PFSK-1 (cell line): Measurements from ENCODE around the gene ART4.

ENCODE experiments used
- FOXP2 ChIP-seq: optimal IDR thresholded peaks from 2 replicates; pipeline ENCODE3; 2011; ENCODE audit warnings: borderline replicate concordance, control low read depth, inconsistent platforms; ENCODE audit not compliant: insufficient read depth; ENCODE audit errors: extremely low read length, extremely low read depth
- POLR2AphosphoS5 ChIP-seq: IDR thresholded peaks from 2 replicates; pipeline ENCODE4 v1.6.1; 2012; ENCODE audit warnings: low read depth, mild to moderate bottlenecking, control low read depth, low read length, moderate library complexity
- SIN3A ChIP-seq: IDR thresholded peaks from 2 replicates; pipeline ENCODE4 v1.6.1; 2012; ENCODE audit warnings: mild to moderate bottlenecking, low read length, moderate library complexity, borderline replicate concordance; ENCODE audit not compliant: insufficient read depth
- TAF1 ChIP-seq: IDR thresholded peaks from 2 replicates; pipeline ENCODE4 v1.6.1; 2012; ENCODE audit warnings: low read length, control low read depth, borderline replicate concordance; ENCODE audit not compliant: insufficient read depth
- TF ChIP-seq, protein P1 (sequence below), 2 experiments: IDR thresholded peaks; 2 replicates each; pipeline versions ENCODE4 v1.6.1 to v1.8.0; 2011 to 2012; ENCODE audit warnings: low read depth in 2 of 2, low read length in 2 of 2, control low read depth in 1 of 2, inconsistent platforms in 1 of 2, mild to moderate bottlenecking in 1 of 2, moderate library complexity in 1 of 2; ENCODE audit not compliant: insufficient read depth in 1 of 2

ART4 gene

GRCh38 chr12:14885718-14886221, 42.4 kb upstream of the ART4 start, which contains the start of gene MGP:
MGP (minus strand) TSS chr12:14885854; CDS start chr12:14885791, 63 bp downstream.
- TF ChIP-seq TAF1 = peak; percentile 91; the same call in 1 of the 2 replicates
- TF ChIP-seq, protein P1, sequence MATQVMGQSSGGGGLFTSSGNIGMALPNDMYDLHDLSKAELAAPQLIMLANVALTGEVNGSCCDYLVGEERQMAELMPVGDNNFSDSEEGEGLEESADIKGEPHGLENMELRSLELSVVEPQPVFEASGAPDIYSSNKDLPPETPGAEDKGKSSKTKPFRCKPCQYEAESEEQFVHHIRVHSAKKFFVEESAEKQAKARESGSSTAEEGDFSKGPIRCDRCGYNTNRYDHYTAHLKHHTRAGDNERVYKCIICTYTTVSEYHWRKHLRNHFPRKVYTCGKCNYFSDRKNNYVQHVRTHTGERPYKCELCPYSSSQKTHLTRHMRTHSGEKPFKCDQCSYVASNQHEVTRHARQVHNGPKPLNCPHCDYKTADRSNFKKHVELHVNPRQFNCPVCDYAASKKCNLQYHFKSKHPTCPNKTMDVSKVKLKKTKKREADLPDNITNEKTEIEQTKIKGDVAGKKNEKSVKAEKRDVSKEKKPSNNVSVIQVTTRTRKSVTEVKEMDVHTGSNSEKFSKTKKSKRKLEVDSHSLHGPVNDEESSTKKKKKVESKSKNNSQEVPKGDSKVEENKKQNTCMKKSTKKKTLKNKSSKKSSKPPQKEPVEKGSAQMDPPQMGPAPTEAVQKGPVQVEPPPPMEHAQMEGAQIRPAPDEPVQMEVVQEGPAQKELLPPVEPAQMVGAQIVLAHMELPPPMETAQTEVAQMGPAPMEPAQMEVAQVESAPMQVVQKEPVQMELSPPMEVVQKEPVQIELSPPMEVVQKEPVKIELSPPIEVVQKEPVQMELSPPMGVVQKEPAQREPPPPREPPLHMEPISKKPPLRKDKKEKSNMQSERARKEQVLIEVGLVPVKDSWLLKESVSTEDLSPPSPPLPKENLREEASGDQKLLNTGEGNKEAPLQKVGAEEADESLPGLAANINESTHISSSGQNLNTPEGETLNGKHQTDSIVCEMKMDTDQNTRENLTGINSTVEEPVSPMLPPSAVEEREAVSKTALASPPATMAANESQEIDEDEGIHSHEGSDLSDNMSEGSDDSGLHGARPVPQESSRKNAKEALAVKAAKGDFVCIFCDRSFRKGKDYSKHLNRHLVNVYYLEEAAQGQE (IDR thresholded peaks at IDR 0.05; ENCODE audit: insufficient read depth in 1 of 2, low read depth in 2 of 2, low read length in 2 of 2) = peak in 1 of 2 experiments; percentile 50; a peak in 2 of 4 replicates
- TF ChIP-seq POLR2AphosphoS5 = peak; percentile 99
- no peak for TF ChIP-seq FOXP2
- TF ChIP-seq SIN3A = peak; percentile 83; the same call in 1 of the 2 replicates

DNA sequence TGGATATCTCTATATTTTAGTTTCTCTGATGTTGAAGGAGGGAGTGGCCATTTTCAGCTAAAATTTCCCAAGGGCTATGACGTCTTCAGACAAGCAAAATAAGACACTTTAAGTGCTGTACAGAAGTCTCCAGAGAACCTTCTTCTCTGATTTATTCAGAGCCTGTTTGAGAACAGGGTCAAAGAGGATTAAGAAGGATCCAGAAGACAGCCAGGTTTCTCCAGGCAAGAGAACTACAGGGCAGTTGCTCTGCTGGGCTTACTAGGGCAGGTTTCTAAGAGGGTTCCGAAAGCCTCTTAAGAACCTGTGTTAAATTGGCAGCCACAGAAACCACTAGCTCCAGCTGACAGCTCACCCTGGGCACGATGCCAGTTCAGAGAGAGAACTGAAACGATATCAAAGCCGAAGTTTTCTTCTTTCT, 41.1 kb upstream of the ART4 start:
- TF ChIP-seq SIN3A = no peak
- TF ChIP-seq TAF1 = no peak
- TF ChIP-seq FOXP2 = no peak
- TF ChIP-seq POLR2AphosphoS5 = no peak
- TF ChIP-seq, protein P1 (IDR thresholded peaks at IDR 0.05; ENCODE audit: insufficient read depth in 1 of 2, low read depth in 2 of 2, low read length in 2 of 2) = no peak

- TF ChIP-seq TAF1 (no peak), SIN3A (0 out of 2 replicates have a peak, but pooled peaks have one; percentile 26), POLR2AphosphoS5 (no peak)
These were observed 40.4 kb upstream of the ART4 start for GRCh38 chr12:14883686-14884085.

- TF ChIP-seq FOXP2 (no peak), SIN3A (peak; percentile 79; the same call in 1 of the 2 replicates), TAF1 (no peak), POLR2AphosphoS5 (peak; percentile 83)
- TF ChIP-seq, protein P1 (IDR thresholded peaks at IDR 0.05; ENCODE audit: insufficient read depth in 1 of 2, low read depth in 2 of 2, low read length in 2 of 2) = no peak
These were observed 37.6 kb upstream of the ART4 start for GRCh38 chr12:14880890-14881453.

DNA sequence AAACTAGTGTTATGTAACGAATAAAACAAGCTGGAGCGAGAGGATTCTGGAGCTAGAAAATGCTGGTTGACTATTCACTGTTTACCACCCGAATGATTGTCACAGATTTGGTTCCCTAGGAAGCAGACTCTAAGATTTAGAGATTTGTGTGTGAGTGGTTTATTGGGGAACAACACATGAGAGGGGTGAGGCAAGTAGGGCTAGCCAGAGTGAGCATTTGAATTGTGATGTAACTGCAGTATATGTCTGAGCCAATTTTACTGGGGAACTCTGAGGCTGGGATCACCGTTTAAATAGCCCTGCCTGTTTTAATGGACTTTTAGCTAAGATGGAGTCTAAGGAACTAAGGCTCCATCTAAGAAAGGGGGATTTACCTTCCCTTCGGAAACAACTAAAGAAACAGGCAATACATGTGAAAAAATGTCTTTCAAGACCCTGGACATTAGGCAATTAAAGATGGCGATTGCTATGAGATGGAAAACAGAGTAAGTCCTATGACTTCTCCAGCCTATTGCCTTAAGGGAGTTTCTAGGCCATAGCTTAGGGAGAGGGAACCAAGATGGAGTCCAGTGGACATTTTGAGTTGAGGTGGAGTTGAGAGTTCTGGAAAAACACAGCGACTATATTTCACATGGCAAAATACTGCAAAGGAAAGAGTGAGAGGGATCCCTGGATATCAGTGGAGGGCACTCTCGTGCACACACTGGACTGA, 36.1 kb upstream of the ART4 start:
- TF ChIP-seq FOXP2 (no peak), SIN3A (no peak), TAF1 (no peak), POLR2AphosphoS5 (peak; percentile 14; the same call in 1 of the 2 replicates)
- TF ChIP-seq, protein P1 (IDR thresholded peaks at IDR 0.05; ENCODE audit: insufficient read depth in 1 of 2, low read depth in 2 of 2, low read length in 2 of 2) = no peak
